GM21737 (cell line): ENCODE measurements around the gene UGT8.
"Not testable (repeated sequence)": the region's sequence is repeated elsewhere in the genome, so short reads cannot be mapped to it uniquely, and the experiment has no call there.

Experiments used
- ATAC-seq: cut with Tn5 transposase; IDR thresholded peaks from one replicate; pipeline ENCODE4 v1.9.1; 2021; ENCODE audit warnings: mild to moderate bottlenecking, moderate library complexity; ENCODE audit not compliant: unreplicated experiment

The UGT8 gene, protein sequence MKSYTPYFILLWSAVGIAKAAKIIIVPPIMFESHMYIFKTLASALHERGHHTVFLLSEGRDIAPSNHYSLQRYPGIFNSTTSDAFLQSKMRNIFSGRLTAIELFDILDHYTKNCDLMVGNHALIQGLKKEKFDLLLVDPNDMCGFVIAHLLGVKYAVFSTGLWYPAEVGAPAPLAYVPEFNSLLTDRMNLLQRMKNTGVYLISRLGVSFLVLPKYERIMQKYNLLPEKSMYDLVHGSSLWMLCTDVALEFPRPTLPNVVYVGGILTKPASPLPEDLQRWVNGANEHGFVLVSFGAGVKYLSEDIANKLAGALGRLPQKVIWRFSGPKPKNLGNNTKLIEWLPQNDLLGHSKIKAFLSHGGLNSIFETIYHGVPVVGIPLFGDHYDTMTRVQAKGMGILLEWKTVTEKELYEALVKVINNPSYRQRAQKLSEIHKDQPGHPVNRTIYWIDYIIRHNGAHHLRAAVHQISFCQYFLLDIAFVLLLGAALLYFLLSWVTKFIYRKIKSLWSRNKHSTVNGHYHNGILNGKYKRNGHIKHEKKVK

DNA sequence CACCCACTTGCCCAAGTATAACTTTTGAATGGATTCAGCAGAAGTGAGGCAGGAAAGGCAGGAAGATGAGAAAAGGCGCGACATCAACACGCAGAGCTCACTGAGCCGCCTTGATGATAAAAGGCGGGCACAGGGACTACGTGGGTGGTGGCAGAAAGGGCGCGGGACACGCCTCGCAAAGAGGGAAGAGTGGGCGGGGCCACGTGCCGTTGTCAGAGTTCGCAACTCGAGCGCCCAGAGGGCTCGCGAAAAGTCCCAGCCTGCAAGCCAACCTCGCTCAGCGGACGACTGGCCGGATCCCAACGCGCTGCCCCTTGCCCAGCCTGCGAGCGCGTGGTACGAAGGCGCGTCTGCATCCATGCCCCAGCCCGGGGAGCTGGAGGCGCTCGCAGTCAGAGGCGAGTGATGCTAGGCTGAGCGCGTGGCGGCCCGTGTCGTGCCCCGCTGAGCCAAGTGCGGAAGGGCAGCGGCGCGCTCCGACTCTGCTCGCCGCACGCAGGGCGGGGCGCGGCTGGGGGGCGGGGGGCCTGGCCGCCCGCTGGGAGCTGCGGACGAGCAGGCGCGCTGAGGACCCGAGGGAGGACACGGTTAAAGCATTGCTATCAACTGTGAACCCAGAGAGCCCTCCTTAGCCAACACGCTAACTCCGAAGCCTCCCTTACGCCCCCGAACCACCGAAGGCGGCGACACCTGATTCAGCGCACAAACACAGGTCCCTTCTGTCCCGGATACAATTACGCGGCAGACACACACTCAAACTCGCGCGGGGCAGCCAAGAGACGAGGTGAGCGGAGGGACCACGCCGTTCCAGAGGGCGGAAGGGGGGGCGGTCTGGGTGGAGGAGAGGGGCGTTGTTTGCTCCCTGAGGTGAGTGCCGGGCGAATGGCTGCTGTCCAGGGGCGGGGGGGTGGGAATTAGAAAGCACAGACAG lies at the start of gene UGT8:
Gene UGT8 (plus strand): TSS at position 617 of the 931 bp plus-strand sequence. CDS start 24,074 bp downstream, outside the sequence.
- ATAC-seq: peak; percentile 32

DNA sequence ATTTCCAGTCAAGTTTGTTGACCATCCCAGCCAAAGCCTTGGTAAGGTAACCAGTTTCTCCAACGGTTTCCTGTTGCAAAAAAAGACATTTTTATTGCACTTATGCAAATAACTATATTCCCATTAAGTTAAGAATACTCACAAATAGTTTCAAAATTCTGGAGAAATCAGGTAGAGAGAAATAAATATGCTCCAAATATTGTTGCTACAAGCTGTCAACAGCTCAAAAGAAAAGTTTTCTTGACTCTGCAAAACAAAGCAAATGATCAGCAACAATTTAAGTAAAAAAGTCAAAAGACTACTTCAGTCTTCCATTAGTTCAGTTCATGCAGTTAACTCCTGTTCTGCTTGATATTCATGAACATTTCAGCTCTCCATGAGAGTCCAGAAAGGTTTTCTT lies 49.0 kb upstream of the UGT8 start:
- no peak for ATAC-seq

DNA sequence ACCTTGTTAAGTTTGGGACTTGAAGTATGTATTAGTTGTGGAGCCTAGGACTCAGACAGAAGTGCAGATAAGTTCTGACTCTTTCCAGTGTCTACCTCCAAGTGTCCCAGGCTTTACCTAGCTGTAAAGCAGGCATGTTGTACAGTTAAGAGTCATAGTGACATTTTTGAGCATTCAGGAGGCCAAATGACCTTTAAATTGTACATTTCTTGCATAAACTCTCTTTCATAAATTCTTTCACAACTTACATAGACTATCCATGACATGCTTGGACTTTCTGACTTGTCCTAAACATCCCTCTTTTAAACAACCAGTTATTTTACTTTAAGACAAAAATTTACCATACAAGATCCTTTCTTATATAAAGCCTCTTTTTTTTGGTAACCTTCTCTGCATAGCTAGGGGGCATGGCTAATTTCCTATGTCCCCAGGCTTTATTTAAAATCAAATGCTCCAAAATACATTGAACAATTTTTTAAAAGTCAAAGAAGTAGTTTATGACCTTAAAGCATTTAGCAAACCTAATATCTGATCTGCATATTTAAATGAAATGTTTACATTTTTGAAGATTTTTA lies 40.1 kb upstream of the UGT8 start:
- ATAC-seq: no peak

DNA sequence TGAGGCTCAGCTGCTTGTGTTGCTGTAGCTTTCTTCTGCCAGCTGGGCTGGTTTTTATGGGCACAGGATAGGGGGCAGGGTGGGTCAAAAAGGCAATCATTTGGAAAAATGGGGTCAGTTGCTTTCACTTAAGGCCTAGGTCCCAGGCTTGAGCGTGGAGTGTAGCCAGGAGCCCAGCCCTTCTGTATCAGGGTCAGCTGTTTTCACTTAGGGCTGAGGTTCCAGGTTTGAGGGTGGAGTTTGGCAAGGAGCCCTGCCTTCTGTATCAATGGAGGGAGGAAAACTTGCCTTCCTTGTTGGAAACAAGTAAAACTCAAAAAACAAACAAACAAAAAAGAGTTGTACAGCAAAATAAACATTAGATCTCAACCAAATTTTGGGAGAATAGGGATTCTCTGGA lies 37.0 kb upstream of the UGT8 start:
- no peak for ATAC-seq

DNA sequence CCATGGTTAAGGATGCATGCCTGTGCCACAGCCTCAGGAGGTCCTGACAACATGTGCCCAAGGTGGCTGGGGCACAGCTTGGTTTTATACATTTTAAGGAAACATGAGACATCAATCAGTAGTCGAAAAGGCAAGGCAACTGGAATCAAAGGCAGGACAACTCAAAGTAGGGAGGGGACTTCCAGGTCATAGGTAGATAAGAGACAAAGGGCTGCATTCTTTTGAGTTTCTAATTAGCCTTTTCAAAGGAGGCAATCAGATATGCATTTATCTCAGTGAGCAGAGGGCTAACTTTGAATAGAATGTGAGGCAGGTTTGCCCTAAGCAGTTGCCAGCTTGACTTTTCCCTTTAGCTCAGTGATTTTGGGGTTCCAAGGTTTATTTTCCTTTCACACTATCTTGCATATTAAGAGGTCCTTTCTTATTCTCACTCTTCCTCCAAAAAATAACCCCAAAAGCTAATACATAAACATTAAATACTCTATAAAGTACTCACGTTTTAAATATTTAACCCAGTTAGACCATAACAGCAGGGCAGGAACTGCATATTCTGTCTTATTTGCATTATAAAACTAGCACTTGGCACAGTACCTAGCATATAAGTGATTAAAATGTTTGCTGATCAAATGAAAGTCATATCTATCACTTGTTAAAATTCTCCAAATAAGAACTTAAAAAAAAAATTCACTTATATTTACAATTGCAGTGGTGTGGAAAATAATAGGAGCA lies 36.3 kb upstream of the UGT8 start:
- no peak for ATAC-seq

DNA sequence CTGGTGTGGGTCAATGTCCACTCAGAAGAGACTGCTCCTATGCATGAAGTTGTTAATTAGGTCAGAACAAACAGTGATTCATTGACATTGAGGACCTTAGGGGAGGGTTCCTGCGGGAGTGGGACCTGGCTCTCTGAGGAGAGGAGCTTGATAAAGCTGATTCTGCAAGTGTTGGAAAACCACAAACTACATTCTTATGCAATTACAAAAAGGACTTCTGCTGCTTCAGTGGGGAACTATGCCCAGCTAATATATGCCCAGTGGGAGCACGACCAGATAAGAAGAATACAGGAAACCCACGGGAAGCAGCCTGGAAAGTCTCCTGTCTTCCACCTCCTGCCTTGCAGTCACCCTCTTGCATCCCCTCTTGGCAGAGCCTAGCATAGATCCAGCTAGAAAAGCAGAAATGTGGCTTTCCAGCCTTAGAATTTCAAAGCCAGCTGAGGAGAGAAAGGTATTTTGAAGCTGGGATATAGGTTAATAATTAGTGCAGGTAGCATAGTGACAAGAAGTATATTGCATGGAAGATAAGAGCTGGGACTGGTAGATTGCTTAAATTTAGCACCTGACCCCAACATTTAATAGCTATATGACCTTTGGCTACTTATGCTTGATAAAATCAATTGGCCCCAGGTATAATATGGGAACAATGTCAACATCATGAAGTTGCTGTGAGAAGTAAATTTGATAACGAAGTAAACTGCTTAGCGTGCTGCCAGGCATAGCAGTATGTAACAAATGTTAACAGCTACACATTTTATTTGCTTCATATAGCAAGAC lies 34.9 kb upstream of the UGT8 start:
- no peak for ATAC-seq

DNA sequence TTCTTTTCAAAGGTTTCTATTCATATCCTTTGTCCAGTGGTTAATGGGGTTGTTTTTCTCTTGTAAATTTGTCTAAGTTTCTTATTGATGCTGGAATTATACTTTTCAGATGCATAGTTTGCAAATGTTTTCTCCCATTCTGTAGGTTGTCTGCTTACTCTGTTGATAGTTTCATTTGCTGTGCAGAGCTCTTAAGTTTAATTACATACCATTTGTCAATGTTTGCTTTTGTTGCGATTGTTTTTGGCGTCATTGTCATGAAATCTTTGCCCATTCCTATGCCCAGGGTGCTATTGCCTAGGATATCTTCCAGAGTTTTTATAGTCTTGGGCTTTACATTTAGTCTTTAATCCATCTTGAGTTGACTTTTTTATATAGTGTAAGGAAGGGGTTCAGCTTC lies 21.2 kb upstream of the UGT8 start:
- ATAC-seq: no peak

DNA sequence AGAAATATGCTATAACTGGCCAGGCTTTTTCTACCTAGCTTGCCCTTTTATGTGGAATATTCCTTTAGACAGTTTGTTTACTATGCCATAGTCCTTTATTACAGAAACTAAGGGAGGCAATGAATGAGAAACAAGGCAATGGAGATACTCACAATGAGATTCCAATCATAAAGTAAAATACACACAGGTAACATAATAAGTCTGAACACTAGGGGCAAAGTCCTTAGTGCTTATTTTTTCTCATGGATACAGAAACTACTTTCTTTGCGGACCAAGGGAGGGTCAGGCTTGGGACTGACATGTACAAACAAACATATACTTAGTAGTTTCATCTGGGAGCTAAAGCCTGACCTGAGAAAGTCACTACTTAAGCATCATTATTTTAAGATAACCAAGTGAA lies 16.0 kb upstream of the UGT8 start:
- no peak for ATAC-seq

DNA sequence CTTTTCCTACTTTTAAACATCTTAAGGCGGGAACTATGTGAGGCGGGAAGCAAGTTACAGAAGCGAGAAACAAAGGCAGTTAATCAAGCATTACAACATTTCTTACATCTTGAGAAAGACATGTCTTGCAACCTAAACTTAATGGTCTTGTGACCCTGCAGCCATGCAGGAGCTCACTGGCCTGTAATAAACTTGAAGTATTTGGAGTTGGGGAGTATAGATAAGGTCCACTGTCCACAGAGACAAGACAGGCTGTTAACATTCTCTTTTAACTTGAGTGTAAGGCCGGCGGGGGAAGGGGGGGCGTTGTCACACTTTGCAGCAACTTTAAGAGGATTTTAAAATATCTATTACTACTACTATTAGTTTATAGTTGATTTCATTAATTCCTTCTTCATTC lies 10.3 kb upstream of the UGT8 start:
- no peak for ATAC-seq

DNA sequence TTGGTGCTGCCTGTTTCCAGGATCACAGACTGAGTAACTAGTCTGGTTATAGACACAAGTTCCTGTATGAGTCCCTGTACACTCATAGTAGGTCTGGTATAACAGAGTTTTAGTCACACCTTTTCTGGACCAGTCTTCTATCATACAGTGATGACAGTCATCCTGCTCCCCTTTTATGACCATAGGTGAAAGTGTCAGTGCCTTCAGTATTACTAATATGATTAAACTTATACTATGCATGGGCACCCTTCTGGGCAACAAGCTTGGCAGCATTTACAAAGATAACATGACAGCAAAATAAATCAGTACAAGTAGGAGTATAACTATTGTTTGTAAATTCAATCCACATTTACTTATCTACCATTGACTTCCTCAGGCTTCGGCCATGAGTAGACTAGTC lies 8.2 kb upstream of the UGT8 start:
- not testable (repeated sequence) for ATAC-seq

DNA sequence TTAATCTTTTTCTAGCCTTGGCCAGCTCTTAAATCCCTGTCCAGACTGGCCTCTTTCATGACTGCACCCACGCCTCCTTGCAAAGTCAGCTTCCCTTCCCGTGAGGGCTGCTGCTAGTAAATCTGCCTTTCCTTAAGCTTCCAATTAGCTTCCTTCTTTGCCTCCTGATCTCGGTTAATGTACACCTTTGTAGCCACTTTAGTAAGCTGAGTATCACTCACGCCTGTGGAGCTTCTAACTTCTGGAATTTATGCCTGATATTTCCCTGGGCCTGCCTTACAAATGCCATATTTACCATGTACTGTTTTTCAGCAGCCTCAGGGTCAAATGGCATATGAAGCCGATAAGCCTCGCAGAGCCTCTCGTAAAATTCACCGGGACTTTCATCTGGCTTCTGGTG lies 5.1 kb upstream of the UGT8 start:
- ATAC-seq: no peak

DNA sequence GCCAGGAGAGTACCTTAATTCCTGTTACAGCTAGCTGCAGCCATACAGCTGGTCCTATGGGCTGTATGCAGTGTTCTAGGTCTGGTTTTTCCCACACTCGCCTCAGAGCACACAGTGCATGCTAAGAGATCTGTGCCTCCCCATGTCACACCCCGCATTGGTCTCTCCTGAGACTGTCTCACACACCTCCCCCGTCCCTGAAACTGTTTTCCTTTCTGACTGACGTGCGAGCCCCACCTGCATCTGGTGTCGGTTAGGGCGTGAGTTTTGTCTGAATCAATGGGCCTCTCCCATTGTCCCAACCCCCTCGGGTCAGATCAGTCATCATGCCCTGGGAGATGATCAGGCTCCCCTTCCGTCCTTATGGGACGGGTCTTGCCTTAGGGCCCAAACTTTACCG lies 3.4 kb upstream of the UGT8 start:
- no peak for ATAC-seq

DNA sequence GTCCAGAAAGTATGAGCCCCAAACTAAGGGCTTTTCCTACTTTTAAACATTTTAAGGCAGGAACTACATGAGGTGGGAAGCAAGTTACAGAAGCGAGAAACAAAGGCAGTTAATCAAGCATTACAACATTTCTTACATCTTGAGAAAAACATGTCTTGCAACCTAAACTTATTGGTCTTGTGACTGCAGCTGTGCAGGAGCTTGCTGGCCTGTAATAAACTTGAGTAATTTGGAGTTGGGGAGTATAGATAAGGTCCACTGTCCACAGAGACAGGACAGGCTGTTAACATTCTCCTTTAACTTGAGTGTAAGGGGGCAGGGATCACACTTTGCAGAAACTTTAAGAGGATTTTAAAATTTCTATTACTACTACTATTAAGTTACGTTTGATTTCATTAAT lies 2.7 kb upstream of the UGT8 start:
- no peak for ATAC-seq

DNA sequence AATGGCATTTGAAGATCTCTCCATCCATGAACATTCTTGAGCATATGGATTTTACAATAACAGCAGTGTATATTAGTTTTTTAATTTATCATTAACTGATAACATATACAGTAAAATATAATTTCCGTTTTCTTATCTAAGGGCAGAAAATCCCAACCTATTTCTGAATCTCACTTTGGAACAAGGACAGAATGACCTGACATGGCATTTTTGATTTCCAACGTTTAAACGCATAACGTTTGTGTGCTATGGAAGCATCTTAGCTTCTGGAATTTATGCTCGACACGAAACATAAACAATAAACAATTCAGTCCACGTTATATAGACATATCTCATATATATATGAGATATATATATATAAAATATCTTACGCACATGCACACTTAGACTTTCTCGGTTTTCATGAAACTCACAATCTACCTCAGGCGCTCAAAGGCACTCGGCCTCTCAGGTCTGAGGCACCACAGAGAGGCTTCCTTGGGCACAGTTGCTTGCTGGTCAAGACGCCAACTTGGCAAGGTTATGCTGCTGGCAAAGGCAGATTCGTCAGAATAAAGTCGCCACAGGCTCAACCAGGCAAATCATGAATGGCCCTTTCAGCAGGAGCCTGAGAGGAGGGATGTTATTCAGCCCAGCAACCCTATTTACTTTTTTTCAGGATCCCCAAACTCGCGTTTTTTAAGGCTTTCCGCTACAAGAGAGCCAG lies 1.0 kb upstream of the UGT8 start:
- no peak for ATAC-seq

DNA sequence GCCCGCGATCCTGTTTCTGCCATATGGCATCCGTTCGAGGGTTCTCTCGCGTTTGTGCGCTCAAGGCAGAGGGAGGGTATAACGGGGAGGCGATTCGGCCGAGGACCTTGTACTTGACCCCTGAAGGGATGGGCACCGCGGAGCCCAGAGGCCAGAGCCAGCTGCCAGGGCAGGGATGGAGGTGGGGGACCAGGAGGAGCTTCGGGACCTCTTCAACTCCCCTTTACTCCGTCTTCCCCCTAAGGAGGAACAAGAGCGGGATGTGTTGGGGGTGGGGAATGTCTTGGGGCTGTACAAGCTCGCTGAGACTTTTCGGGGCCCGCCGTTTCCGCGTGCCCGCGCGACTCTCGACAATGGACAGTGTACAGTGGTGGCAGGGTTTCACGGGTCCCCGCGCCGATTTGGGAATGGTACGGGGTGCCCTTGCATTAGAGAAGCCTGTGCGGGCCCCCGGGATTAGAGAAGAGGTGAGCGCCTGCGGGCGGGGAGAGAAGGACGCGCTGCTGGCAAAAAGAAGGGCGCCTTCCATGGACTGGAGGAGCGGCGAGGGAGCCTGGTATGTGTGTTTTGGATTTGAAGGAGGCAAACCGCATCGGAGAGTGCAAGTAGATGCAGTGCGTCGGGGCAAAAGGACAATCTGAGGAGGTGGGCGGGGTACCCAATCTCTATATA lies 760 bp downstream of the UGT8 start:
- ATAC-seq: no peak

DNA sequence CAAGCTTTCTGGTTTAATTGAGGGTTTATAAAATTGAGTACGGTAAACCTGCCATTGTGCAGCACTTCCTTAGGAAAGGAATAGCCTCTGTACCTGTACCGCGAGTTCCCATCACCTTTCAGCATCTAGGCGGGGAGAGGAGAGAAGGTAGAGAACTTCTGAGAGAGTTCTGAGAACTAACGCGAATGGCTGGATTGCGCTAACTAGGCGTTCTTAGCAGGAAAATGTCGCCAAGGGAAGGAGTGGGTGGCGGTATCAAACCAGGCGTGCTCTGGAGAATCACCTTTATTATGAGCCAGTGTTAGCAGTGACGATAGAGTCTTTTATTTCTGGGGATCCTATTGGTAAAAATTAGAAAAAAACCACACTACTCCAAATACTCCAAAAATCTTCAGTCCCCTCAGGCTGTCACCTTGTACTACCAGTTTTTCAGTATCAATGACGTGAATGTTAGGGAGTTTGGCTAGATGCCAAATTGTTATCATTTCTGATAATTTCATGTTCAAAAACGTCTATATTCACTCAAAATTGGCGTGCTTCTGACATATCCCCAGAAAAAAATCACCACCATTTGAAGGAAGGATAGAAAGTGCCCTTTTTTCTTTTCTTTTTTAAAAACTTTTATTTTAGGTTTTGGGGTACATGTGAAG lies 1.4 kb downstream of the UGT8 start:
- ATAC-seq: no peak

DNA sequence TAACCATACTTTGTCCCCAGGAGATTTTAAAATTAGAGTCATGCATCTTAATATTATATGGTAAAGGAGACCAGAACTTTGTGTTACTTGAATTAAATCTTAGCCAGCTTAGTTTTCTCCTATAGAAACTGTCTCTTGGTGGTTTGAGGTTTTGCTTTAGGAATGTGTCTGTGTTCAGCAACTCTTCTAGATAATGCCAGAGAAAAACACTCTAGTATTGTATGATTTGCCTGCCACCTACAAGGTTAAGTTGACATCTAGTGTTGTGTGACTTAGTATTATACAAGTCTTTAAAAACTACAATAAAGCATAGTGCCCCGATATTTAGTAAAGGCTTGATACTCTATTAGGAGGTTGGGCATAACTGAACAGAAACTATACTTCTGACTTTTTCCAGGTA lies 2.1 kb downstream of the UGT8 start:
- no peak for ATAC-seq
